Left forelimb (tissue), 1 donor: ENCODE measurements around the gene TAS1R3.

ENCODE experiments used
- DNase-seq: peaks from one replicate; pipeline ENCODE4 v3.0.0-alpha.2; 2018; ENCODE audit warnings: low spot score

The TAS1R3 gene

GRCh38 chr1:1331068-1331965, at the start of gene TAS1R3:
Gene TAS1R3 (plus strand): TSS chr1:1331280. CDS start chr1:1331346, 66 bp downstream.
- DNase-seq, result no peak

DNA sequence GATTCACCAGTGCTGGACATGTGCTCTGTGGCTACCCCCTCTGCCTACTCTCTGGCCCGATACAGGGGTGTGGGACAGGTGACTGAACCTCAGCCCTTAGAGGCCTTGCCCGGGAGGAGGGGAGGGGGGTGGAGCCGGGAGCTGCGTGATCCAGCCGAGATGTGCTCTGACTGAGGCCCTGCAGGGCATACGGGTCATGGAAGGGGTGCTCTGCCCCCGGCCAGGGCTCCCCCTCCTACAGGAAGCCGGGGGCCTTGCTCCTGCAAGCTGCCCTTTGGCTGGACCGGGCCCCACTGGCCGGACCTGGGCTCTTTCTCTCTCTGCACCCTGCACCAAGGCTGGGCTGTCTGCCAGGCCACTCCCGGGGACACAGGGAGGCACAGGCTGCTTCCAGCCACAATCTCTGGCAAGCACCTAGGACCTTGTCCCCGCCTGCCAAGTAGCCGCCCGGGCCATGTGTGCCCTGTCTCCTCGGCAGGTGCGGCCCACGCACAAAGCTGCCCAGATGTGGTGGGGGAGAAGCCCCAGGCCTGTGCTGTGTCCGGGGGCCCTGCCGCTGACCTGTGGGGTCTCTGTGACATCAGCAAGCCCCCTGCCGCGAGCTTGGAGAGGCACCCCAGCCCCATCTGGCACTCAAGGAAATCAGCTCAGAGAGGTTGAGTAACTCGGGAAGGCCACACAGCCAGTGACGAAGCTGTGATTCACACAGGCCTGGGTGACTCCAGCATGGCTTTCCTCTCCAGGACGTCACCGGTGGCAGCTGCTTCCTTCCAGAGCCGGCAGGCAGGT, 49.4 kb upstream of the TAS1R3 start:
- no peak for DNase-seq

GRCh38 chr1:1282998-1283397, 48.1 kb upstream of the TAS1R3 start:
- no peak for DNase-seq

- DNase-seq, result no peak
These were observed 47.3 kb upstream of the TAS1R3 start for GRCh38 chr1:1283821-1284220.

DNA sequence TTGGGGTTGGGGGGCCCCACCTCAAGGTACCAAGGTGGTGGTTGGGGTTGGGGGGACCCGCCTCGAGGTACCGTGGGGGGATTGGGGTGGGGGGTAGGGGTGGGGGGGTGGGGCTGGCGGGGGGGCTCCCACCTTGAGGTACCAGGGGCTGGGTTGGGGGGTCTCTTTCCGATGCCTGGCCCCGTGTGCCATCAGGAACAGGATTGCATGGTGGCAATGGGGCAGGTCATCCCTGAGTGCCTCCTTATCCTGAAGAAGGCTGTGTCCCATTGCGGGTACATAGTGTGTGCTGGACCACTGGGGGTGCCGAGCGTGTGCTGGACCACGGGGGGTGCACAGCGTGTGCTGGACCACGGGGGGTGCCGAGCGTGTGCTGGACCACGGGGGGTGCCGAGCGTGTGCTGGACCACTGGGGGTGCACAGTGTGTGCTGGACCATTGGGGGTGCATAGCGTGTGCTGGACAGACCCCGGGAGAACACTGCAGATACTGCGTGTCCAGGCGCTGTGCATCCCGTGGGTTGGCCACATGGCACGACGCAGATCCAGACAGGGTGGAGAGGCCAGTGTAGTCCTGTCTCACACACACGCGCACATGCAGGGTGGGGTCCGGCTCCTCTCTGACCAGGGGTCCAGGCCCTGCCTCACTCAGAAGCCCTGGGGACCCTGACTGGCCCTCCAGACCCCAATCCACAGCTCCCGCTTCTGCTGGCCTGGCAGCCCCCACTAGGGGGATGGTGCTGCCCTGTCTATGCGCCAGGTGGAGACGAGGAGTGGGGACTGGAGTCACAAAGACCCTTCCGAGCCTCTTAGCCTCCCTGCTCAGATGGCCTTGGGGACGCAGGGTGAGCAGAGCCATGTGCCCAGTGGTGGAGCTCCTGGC, 46.6 kb upstream of the TAS1R3 start:
- DNase-seq, result no peak

DNA sequence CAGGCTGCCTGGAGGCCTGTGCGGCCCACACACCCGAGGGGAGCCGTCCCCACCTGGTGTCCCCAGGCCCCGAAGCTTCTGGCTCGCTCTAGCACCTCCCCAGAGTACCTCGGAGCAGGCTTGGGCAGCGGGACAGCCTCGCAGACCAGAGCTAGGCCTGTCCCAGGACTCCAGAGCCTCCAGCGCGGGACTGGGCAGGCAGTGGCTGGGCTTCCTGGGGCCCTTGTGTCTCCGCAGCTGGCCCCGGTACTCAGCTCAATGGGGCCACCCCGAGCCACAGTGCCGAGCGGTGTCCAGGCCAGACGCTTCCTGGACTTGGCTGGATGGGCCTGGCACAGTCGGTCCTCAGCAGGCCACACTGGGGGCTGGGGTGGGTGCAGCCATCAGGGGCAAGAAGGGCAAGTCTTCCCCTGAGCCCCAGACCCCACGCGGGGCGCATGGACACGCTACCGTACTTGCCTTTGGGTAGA, 45.9 kb upstream of the TAS1R3 start:
- no peak for DNase-seq

GRCh38 chr1:1285611-1286311, 45.3 kb upstream of the TAS1R3 start:
- DNase-seq, result no peak

DNA sequence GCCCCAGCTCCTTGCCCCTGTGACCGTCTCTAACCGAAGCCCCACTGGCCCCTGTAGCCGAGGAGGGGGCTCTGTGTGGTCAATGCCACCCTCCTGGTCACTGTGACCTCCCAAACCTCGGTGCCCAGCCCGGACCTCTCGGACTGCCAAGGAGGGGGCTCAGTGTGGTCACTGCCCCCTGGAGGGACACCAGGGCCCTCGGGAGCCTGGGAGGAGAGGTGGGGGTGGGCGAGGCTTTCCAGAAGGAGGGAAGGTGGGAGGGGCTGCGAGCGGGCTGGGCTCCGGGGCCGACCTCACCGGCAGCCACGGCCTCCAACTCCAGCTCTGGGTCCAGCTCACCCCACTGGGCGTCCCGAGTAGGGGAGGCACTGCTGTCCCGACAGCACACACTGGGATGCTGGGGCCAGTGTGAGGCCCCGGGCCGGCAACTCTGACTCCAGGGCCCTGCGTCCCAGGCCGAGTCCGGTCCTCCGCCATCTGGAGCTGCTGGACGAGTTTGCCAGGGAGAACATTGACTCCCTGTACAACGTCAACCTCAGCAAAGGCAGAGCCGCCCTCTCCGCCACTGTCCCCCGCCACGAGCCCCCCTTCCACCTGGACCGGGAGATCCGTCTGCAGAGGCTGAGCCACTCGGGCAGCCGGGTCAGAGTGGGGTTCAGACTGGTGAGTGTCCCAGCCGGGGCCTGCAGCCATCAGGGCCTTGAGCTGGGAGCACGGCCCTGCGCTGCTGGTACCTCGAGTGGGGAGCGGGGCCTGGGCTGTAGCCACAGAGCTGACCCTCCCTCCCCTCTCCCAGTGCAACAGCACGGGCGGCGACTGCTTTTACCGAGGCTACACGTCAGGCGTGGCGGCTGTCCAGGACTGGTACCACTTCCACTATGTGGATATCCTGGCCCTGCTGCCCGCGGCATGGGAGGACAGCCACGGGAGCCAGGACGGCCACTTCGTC, 44.5 kb upstream of the TAS1R3 start:
- DNase-seq, result no peak

DNA sequence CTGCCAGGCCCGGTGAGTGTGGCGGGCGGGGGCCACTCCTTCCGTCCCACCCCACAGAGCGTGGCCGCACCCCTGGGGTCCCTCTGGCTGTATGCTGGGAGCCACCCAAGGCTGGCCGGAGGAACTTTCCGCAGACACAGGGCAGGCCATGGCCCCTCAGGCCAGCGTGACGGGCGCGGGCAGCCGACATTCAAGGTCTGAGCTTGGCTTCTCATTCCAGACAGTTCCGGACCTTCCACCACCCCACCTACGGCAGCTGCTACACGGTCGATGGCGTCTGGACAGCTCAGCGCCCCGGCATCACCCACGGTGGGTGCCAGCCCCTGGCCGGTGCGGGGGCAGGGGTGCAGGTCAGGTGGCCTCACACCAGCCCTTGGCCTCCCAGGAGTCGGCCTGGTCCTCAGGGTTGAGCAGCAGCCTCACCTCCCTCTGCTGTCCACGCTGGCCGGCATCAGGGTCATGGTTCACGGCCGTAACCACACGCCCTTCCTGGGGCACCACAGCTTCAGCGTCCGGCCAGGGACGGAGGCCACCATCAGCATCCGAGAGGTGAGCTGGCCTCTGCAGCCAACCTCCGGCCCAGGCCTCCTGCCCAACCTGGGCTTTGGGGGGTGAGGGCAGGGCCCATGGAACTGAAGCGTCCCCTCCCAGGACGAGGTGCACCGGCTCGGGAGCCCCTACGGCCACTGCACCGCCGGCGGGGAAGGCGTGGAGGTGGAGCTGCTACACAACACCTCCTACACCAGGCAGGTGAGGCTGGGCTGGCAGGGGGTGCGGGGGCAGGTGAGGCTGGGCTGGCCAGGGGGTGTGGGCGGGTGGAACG, 43.6 kb upstream of the TAS1R3 start:
- no peak for DNase-seq

GRCh38 chr1:1290238-1290731, 40.8 kb upstream of the TAS1R3 start:
- no peak for DNase-seq

DNA sequence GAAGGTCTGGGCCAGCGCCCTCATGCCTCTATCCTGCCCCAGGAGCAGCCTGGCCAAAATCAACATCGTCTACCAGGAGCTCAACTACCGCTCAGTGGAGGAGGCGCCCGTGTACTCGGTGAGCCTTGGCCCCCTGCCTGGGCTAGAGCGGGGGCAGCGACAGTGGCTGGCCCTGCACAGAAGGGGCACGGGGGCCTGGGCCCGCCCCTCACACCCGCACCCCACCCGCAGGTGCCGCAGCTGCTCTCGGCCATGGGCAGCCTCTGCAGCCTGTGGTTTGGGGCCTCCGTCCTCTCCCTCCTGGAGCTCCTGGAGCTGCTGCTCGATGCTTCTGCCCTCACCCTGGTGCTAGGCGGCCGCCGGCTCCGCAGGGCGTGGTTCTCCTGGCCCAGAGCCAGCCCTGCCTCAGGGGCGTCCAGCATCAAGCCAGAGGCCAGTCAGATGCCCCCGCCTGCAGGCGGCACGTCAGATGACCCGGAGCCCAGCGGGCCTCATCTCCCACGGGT, 40.0 kb upstream of the TAS1R3 start:
- DNase-seq, result no peak

GRCh38 chr1:1291548-1292441, 39.3 kb upstream of the TAS1R3 start:
- no peak for DNase-seq

DNA sequence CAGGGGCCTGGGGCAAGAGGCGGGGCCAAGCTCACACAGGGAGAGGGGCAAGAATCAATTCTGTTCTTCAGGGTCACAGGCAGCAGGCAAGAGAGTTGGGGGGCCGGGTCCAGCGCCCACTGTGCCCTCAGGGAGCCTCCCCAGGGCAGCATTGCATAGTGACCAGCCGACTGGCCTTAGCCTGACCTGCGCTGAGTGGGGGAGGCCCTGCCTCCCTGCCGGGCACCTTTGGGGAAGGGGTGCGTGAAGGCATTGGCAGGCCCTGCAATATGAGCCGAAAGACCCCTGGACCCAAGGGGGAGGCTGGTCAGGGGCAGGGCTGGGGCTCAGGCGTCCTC, 38.7 kb upstream of the TAS1R3 start:
- DNase-seq, result no peak

DNA sequence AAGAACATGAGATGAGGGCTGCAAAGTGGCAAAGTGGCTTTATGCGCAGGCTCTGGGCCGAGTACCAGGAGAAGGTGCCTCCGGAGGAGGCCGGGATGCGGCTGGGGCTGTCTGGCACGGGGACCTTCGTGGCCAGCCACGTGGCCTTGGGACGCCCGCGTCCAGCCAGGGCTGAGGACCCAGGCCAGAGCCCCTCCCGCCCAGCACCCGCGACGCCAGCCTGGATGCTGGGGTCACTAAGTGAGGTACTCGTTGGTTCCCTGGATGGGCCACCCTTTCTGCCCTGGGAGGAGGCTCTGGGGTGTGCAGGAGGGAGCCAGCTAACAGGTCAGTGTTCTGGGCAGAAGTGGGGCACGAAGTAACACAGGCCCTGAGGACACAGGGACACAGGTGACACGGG, 38.2 kb upstream of the TAS1R3 start:
- no peak for DNase-seq

DNA sequence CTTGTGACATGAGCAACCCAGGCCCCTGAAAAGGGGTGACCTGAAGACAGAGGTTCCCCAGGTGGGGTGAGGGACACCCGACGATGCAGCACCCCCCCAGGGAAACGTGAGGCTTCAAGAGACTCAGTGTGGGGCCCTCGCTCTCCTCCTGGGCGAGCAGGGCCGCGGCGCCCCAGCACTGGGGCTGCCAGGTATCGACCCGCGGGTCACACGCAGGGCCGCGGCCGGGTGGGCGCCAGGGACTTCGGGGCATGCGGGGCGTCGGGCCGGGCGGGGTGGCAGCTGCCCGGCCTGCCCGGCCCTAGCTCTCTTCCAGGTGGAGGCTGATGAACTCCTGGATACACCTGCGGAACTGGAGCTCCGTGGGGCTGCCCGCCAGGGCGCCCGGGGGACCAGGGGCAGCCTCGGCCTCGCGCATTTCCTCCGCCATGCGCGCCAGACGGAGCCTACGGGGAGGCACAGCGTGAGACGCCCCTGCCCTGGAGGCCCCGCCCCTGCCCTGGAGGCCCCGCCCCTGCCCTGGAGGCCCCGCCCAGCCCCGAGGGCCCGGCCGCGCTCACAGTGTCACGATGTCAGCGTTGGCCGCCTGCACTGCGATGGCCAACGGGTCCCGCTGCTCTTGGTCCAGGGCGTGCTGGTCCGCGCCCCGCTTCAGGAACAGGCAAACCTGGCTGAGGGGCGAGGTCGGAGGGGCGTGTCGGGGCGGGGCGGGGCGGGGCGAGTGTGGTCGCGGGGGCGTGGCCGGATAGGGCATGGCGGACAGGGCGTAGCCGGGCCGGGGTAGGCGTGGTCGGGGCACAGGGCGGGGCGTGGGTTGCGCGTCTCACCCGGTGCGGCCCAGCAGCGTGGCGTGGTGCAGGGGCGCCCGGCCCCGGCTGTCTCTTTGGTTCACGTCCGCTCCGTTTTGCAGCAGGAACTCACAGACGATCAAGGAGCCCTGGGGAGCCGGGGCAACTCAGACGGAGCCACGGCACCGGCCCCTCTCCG, 37.5 kb upstream of the TAS1R3 start:
- no peak for DNase-seq

- no peak for DNase-seq
These were observed 36.7 kb upstream of the TAS1R3 start for GRCh38 chr1:1294250-1294890.
